Lower lobe of right lung (tissue), 2 donors: ENCODE data around the gene ISLR. TPM values are rescaled to one million over a fixed set of nuclear protein-coding genes. Genes with fewer than 3 reads are reported as not detected.

Experiments
- ATAC-seq, 2 donors: fragments of 200-7000 bp; cut with Tn5 transposase; one replicate each; pipeline ENCODE4 v1.9.1; 2020 to 2022; ENCODE audit warnings: mild to moderate bottlenecking in 2 of 2, moderate library complexity in 2 of 2
- DNase-seq: peaks from one replicate; pipeline ENCODE4 v3.0.0-alpha.2; 2020
- H3K27ac ChIP-seq: fragments of 200-600 bp; one replicate; pipeline ENCODE4 v1.8.0; 2022
- H3K27me3 ChIP-seq: fragments of 200-600 bp; one replicate; pipeline ENCODE4 v1.8.0; 2022; ENCODE audit warnings: low read depth
- H3K36me3 ChIP-seq: fragments of 200-600 bp; one replicate; pipeline ENCODE4 v1.8.0; 2022; ENCODE audit warnings: mild to moderate bottlenecking
- H3K4me1 ChIP-seq: fragments of 200-600 bp; one replicate; pipeline ENCODE4 v1.8.0; 2022
- H3K4me3 ChIP-seq: fragments of 200-600 bp; one replicate; pipeline ENCODE4 v1.8.0; 2022; ENCODE audit warnings: mild to moderate bottlenecking
- H3K9me3 ChIP-seq: fragments of 200-600 bp; one replicate; pipeline ENCODE4 v1.8.0; 2022
- CTCF ChIP-seq: fragments of 200-600 bp; IDR thresholded peaks from one replicate; pipeline ENCODE4 v1.8.0; 2022; ENCODE audit warnings: antibody characterized with exemption, mild to moderate bottlenecking
- intact Hi-C: fragments of 100-400 bp; cut with DNase I; formaldehyde crosslinking; loops from one replicate; pipeline ENCODE4 v1.11.0; 2022
- total RNA-seq: library from RNA; stranded (reverse); fragmentation: NEBNext Ultra II Directional; extraction: Animal tissue kit (Norgen Biotek cat#: 25700); gene quantifications from one replicate; pipeline ENCODE4 v1.2.1, GENCODE V29; 2021
- donor health status: DM: no; HTN: yes; CAD: no; lungs with severe emphysema.

The ISLR gene
- total RNA-seq, 1 donor from 2014 or later = 24.0 TPM

- no peaks in the 10 kb centered on the region for H3K36me3 ChIP-seq
- no peak for TF ChIP-seq CTCF
- H3K4me1 ChIP-seq = no peaks in the 10 kb centered on the region
- DNase-seq (no peak), ATAC-seq (no peak)
- no peak overlapping the region for H3K4me3 ChIP-seq
- intact Hi-C loops = no loop called here
- peaks cover 3% of the 10 kb centered on the region for H3K27me3 ChIP-seq
- no peak overlapping the region for H3K27ac ChIP-seq
- H3K9me3 ChIP-seq = no peaks in the 10 kb centered on the region
Measured at GRCh38 chr15:74215958-74216357, 42.4 kb downstream of the ISLR start.

GRCh38 chr15:74216949-74217348 is 43.4 kb downstream of the ISLR start:
- Histone ChIP-seq H3K4me1 (no peaks in the 10 kb centered on the region), H3K36me3 (no peaks in the 10 kb centered on the region), H3K9me3 (no peaks in the 10 kb centered on the region), H3K4me3 (no peak overlapping the region), H3K27me3 (peaks cover 3% of the 10 kb centered on the region), H3K27ac (no peak overlapping the region)
- TF ChIP-seq CTCF = no peak
- DNase-seq = no peak
- ATAC-seq = no peak
- intact Hi-C loops = no loop called here

GRCh38 chr15:74217907-74218885 is 44.7 kb downstream of the ISLR start:
- Histone ChIP-seq H3K27me3 (peaks cover 11% of the 10 kb centered on the region), H3K27ac (no peak overlapping the region), H3K9me3 (no peaks in the 10 kb centered on the region), H3K36me3 (no peaks in the 10 kb centered on the region), H3K4me1 (no peaks in the 10 kb centered on the region), H3K4me3 (no peak overlapping the region)
- intact Hi-C loops = no loop called here
- no peak for TF ChIP-seq CTCF
- no peak for ATAC-seq
- no peak for DNase-seq

GRCh38 chr15:74220475-74221248 is 47.2 kb downstream of the ISLR start:
- no peaks in the 10 kb centered on the region for H3K36me3 ChIP-seq
- peaks cover 16% of the 10 kb centered on the region for H3K27me3 ChIP-seq

More at GRCh38 chr15:74220475-74221248, 47.2 kb downstream of the ISLR start:
- ATAC-seq (no peak), DNase-seq (no peak)
- H3K27ac ChIP-seq = no peak overlapping the region
- no peaks in the 10 kb centered on the region for H3K4me1 ChIP-seq
- intact Hi-C loops = no loop called here
- no peaks in the 10 kb centered on the region for H3K9me3 ChIP-seq
- no peak for TF ChIP-seq CTCF
- H3K4me3 ChIP-seq = no peak overlapping the region
